Stimulated activated CD4-positive, alpha-beta T cell treated with anti-CD3 and anti-CD28 coated beads, Interleukin-12 subunit alpha, Interleukin-12 subunit beta, amount 100 ng/mL, for 24 hours (primary cell): ENCODE results near the gene KRT83.
"Not testable (repeated sequence)": the region's sequence is repeated elsewhere in the genome, so short reads cannot be mapped to it uniquely, and the experiment has no call there.

Experiments
- DNase-seq, 2 experiments: peaks; one replicate each; pipeline ENCODE4 v3.0.0-alpha.2; 2020; ENCODE audit warnings: low read depth in 2 of 2

Gene KRT83

DNA sequence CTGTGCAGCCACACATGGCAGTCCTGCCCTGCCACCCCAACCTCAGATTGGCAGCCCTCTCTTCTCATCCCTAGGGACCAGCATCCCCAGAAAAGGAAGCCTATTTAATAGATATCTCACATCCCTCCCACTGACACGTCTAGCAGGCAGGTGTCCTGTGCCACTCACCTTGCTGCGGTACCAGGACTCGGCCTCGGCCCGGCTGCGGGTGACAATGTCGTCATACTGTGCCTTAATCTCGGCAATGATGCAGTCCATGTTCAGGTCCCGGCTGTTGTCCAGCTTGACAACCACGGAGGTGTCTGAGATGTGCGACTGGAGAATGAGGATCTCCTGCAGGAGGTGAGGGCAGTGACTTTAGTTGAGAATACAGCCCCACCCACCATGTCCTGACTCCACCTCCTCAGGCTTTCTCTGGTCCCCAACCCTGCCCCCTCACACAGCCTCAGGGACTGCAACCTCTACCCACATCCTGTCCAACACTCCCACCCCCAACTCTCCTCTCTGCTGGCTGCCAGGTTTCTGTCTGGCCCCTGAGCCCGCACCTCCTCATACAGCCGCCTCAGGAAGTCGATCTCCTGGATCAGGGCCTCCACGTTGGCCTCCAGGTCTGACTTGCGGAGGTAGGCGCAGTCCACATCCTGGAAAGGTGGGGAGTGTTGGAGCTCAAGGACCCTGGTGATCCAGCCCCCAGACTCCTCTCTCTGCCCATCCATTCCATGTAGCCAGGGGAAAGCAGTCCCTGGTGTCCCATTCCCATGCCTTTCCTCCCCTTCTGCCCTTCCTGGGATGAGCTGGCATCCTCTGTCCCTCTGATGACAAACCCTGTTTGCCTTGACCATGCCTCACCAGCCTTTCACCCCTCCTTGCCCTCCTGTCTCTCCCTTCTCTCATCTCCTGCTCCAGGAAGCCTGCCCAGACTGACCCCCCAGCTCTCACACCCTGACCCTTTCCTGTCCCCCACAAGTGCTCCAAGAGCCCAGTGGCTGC is 33.1 kb downstream of the KRT83 start:
- not testable (repeated sequence) for DNase-seq

GRCh38 chr12:52286857-52287785 is 34.1 kb downstream of the KRT83 start:
- not testable (repeated sequence) for DNase-seq

GRCh38 chr12:52285851-52286530 is 35.2 kb downstream of the KRT83 start:
- DNase-seq: no peak

GRCh38 chr12:52285172-52285745 is 35.9 kb downstream of the KRT83 start:
- DNase-seq: no peak

- DNase-seq: no peak
Observed at GRCh38 chr12:52284562-52285171, 36.5 kb downstream of the KRT83 start.

DNA sequence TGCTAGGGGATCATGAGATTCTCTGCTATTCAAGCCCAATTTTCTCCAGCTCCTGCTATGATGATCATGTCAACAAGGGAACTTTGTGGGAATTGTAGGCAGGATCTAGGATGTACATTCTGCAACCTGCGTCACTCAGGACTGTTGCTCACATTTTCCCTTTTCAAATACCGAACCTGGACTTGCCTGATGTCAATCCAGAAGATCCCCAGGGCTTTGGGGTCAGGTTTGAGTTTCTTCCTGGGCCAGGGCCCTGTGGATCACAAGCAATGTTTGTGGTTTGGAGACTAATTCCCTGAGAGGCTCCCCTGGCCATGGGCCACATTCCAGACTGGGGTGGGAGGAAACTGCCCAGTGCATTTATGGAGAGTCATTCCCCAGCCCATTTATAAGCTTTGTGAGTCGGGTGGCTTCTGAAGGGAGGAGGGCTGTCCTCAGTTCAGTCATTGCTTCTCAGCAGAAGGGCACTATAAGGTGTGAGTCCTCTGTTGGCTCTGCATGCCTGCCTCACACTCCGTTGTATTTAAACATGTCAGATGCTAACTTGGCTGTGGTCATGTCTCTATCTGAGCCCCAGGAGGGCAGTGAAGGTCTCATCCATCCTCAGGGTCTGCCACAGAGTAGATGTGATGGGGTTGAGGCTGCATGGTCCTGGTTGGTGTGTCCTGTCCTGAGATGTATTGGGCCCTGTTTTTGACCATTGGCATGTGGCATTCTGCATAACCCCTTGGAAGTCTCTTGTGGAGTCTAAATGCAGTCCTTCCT is 40.2 kb downstream of the KRT83 start:
- no peak for DNase-seq

DNA sequence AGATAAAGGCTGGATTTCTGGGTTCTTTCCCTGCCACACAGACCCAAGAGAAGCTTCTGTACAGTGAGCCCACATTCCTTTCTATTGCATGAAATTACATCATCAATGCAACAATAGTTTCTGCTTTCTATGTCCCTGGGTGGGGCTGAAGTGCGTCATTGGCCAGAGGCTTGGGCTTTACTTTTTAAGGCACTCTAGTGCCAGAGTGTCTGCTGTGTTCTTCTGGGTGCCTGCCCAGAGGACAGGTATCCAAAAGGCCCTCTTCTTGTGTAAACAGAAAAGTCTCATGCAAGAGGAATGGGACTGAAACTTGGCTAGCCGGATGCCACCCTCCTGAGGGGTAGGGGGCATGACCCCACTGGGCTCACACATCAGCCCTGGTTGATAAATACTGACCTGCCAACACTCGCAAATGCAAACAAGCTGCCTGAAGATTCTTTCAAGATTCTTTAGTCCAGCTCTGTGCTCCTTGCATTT is 40.8 kb downstream of the KRT83 start:
- no peak for DNase-seq

DNA sequence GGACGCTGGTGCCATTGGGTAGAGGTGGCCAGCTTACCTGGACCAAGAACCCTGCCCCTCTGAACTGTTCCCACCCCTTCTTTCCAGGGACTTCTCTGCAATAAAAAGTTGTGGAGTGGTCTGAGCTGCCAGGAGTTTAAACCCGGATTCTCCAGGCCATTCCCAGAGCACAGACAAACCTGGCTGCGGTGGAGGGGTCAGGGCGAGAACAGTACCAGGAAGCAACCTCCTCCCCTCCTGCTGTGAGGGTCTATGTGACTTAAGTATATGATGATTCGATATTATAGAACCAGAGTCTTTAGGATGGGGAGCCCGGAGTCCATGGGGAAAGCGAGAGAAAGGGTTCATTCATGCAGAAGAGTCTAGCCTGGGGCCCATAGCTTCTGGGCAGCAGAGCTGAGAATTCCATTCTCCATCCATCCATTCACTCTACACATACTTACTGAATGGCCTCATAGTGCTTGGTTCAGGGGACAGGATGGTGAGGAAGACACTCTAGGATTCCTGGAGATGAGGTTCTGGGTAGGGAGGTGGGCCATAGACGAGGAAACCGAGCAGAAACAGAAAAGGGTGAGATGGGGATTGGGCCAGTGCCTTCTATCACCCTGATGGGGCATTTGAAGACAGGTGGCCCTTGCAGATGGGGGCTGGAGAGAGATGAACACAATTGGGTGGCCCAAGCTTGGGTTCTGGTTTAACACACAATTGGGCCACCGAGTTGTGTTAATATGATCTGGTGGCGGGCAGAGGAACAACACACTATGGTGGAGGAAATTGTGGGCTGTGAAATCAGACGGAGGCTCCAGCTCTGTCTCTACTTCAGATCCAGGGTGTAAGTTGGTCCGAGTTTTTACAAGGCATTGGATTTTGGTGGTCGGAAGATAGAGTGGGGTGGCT is 41.5 kb downstream of the KRT83 start:
- DNase-seq: no peak

GRCh38 chr12:52278575-52279421 is 42.4 kb downstream of the KRT83 start:
- peak; percentile 53 to 70 for DNase-seq

DNA sequence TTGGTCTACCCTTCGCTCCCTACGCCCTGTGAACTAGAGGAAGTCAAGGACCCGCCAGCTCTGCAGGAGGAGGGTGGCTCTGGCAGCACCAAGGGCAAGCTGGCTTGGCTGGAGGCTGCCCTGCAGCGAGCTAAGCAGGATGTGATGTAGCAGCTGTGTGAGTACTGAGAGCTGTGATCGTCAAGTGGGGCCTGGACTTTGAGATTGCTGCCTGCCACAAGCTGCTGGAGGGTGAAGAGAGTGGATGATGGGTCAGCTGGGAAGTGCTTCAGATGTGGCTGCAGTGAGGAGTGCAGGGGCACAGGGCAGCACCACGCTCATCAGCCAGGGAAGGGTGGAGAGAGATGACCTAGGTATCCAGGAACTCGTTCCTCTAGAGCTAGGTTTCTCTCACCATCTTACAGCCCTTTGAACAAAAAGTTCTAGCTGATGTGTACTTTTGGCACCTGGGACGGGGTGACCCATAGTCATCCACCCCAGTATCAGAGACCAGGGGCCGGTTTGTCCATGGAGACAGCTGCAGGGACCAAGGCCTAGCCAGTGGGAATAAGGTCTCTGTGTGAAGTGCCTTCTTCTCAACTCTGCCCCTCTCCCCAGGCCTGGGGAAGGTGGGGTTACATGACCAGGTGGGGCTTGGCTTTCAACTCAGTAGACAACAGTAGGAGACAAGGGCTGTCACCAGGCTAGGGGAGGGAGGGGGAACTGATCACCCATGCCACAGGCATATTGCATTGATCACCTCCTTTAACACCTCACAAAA is 43.5 kb downstream of the KRT83 start:
- DNase-seq: no peak

DNA sequence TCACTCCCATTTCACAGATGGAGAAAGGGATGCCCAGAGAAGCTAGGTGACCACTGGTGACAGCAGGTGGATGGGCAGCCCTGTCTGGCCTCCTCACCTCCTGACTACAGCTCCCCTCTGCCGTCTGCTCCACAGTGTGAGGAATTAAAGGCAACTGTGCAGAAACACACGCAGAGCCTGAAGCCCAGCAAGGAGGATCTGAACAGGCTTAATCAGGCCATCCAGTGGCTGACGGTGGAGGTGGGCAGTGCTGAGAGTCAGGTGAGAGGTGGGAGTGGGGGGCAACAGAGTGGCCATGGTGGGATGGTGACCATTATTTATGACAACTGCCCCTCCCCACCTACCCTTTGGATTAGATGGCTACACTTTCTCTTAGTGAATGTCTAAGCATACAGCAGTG is 45.5 kb downstream of the KRT83 start:
- DNase-seq: no peak

DNA sequence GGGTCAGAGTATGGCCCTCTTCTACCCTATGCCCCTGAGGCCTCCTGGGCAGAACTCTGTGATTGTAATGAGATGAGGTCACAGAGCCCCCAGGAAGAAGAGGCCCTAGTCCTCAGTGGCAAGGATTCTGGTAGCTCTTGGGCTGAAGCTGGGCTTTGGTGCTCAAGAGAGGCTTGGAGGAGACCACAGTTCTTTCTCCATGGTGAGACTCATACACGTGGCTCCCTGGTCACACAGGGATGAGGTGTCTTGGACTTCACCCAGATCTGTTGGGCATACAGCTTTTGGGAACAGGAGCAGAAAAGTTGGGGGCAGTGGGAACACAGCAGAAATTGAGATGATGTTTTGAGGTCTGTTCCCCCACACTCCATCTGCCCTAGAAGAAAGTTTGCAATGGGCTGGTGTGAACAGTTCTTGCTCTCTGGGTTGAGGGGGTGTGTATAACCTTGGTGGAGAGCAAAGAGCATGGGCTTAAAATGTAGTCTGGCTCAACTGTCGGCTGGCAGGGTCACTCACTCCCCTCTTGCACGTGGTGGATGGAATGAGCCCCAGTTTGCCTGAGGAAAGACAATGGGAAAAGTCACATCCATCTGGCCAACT is 46.6 kb downstream of the KRT83 start, which contains the start of gene KRT86:
Gene KRT86 (plus strand): TSS at position 125 of the 600 bp plus-strand sequence. CDS start 27,272 bp downstream, outside the sequence.
- DNase-seq: no peak

- DNase-seq: no peak
Observed at GRCh38 chr12:52271158-52271557, 50.0 kb downstream of the KRT83 start.

DNA sequence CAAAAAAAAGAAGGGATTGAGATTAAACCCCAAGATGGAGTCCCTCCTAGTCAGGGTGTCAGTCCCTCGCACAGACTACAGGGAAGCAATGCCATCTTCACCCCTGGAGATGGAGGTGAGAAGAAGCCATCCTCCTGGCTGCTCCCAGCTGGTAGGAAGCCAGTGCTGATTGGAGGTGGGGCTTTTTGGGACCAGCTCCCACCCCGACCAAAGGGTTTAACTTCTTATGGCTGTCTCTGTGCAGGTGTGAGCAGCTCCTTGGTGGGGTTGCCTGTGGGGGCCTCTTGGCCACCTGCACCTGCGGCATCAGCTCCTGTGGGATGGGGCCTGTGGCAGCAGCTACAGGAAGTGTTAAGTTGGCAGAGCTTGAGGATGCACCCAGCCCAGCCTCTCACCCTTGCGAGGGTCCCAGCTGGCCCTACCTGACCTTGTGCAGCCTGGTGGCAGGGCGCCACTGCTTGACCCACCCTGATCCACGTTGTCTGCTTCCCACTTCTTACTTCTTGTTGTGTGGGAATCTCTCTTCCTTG is 50.6 kb downstream of the KRT83 start:
- DNase-seq: no peak

DNA sequence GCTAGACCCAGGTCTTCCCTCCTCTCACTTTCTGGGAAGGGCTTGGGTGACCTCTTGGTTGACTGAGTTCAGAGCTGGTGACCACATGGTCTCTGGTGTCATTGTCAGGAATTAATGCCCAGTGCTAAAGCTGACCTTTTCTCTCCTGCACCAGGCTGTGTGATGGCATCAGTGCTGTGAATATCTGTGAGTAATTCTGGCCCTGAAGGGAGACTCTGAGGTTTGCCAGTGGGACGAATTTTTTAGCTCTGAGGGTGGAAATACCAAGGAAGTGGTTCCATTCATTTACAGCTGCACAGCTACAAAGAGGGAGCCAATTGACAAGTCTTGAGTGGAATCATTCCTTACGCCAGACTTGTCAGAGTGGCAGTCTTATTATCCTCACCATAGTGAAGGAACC is 53.0 kb downstream of the KRT83 start:
- DNase-seq: no peak

DNA sequence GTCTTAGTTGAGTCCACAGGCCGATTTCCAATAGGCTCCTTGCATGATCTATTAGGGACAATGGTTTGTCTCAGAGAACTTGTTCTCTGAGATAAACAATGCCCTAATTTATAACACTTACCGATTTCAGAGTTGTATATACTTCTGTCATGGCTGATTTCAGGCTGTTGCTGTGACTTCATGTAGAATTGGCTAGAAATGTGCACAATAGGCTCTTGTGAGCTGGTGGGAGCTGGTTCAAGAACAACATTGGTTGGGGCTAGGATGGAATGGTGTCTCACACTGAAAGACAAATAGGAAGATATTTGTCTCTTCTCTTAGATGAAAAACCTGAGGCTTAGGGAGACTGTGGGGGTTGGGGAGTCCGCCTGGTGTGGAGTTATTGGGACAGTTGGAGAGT is 53.5 kb downstream of the KRT83 start:
- no peak for DNase-seq

DNA sequence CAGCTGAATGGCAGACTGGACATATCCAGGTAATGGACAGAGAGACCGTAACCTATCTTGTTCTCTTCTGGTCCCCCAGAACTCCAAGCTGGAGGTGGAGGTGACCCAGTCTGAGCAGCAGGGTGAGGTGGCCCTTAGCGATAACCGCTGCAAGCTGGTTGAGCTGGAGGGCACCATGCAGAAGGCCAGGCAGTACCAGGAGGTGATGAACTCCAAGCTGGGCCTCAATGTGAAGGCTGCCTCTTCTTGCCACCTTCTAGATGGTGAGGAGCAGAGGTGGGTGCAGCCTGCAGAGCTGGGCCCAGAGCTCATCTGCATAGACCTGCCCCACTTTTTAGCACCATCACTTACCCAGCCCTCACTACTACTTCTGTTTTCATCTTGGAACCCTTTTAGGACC is 53.9 kb downstream of the KRT83 start:
- DNase-seq: no peak
